OCI-LY1 (cell line): Measurements from ENCODE around the gene ZHX3.

Experiments used
- CTCF ChIP-seq: fragments of 200-600 bp; sonication (generic), shearing (Covaris generic); IDR thresholded peaks from 2 replicates; pipeline ENCODE4 v1.5.1; 2017; ENCODE audit warnings: mild to moderate bottlenecking, antibody characterized with exemption, low read length, moderate library complexity, mixed read lengths
- EZH2 ChIP-seq: fragments of 200-600 bp; sonication (generic), shearing (Covaris generic); IDR thresholded peaks from 2 replicates; pipeline ENCODE4 v1.8.0; 2017; ENCODE audit warnings: borderline replicate concordance, mixed run types, mild to moderate bottlenecking, antibody characterized with exemption, low read length, moderate library complexity, mixed read lengths

GRCh38 chr20:41176711-41177552, 140.6 kb downstream of the ZHX3 start:
- TF ChIP-seq EZH2 (no peak), CTCF (no peak)
